LNCAP (cell line): Measurements from ENCODE around the gene CALML6.
A peak's percentile ranks its signal among the peaks of the same experiment; 100 is the strongest.

Source experiments
- CTCF ChIP-seq: fragments of 450-650 bp; IDR thresholded peaks from 2 replicates; pipeline ENCODE4 v1.5.1; 2017; ENCODE audit warnings: mild to moderate bottlenecking

CALML6 gene

GRCh38 chr1:1943834-1944570 is 28.9 kb downstream of the CALML6 start:
- TF ChIP-seq CTCF = peak; percentile 95

- TF ChIP-seq CTCF = no peak
Measured at GRCh38 chr1:1945782-1946393, 30.8 kb downstream of the CALML6 start.

GRCh38 chr1:1946540-1946939 is 31.5 kb downstream of the CALML6 start:
- TF ChIP-seq CTCF = no peak

- no peak for TF ChIP-seq CTCF
Measured at GRCh38 chr1:1947493-1947892, 32.4 kb downstream of the CALML6 start.

- TF ChIP-seq CTCF = no peak
Measured at GRCh38 chr1:1948783-1949182, 33.7 kb downstream of the CALML6 start.

- TF ChIP-seq CTCF = no peak
Measured at GRCh38 chr1:1950940-1951339, 35.9 kb downstream of the CALML6 start.

GRCh38 chr1:1954015-1954414 is 39.0 kb downstream of the CALML6 start:
- no peak for TF ChIP-seq CTCF
